Measurements from ENCODE around the gene STPG1. TPM values are rescaled to one million over a fixed set of nuclear protein-coding genes. Genes with fewer than 3 reads are reported as not detected.
A peak's percentile ranks its signal among the peaks of the same experiment; 100 is the strongest.

Gene STPG1
- total RNA-seq, 4 donors from 2014 or later: 1.0 to 11.5 (median 4.0) TPM

- DNase-seq: no peak
- no peaks in the 10 kb centered on the region for H3K4me1 ChIP-seq
- no peaks in the 10 kb centered on the region for H3K27me3 ChIP-seq
- no peaks in the 10 kb centered on the region for H3K9me3 ChIP-seq
- intact Hi-C loops (cut with DNase I; ENCODE audit: low total_unique reads): no loop called here
- H3K4me3 ChIP-seq: no peak overlapping the region
- no peak for TF ChIP-seq POLR2A (IDR thresholded peaks at IDR 0.05)
- no peak for TF ChIP-seq CTCF (IDR thresholded peaks at IDR 0.05)
- H3K36me3 ChIP-seq: no peaks in the 10 kb centered on the region
- no peak overlapping the region for H3K27ac ChIP-seq
These were observed 13.5 kb downstream of the STPG1 start for GRCh38 chr1:24400065-24400464.

- H3K4me1 ChIP-seq: no peaks in the 10 kb centered on the region
- peak overlapping the region; percentile 26 to 33 for H3K27ac ChIP-seq
- H3K36me3 ChIP-seq: no peaks in the 10 kb centered on the region
- no peak for DNase-seq
- no peak overlapping the region for H3K4me3 ChIP-seq
- no peaks in the 10 kb centered on the region for H3K27me3 ChIP-seq
- H3K9me3 ChIP-seq: no peaks in the 10 kb centered on the region
- intact Hi-C loops (cut with DNase I; ENCODE audit: low total_unique reads): loop anchor here (2.0 kb wide), 1 partner anchor 193 kb away; no protein-coding TSS in a partner anchor
- TF ChIP-seq CTCF (IDR thresholded peaks at IDR 0.05): no peak
- TF ChIP-seq POLR2A (IDR thresholded peaks at IDR 0.05): no peak
These were observed 19.7 kb downstream of the STPG1 start for GRCh38 chr1:24393892-24394291.

DNA sequence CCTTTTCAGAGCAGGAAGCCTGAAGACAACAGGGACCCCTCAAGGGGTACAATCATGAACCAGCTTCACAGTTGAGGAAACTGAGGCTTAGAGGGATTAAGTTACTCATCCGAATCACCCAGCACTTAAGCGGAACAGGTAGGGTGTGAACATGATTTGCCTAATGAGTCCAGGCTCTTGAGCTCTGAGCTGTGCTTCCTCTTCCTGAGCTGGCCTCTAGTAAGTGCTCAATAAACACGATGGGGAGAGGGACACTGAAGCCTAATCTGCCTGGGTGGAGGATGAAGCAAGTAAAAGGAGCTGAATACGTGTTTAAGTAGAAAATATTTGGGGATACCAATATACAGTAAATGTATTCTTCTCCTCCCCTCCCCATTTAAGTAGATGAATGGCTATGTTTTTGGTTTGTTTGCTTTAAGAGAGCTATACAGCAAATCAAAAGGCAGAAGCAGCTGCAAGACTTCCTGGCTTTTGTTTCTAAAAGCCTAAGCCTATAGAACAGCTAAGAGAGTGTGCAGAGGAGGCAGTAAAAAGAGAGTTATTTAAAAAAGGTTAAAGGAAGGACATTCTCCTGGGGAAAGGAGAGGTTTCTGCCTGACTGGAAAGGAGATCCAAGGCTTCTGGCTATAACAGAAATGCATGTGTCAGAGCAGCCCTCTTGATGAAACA, 20.5 kb downstream of the STPG1 start:
- intact Hi-C loops (cut with DNase I; ENCODE audit: low total_unique reads): loop anchor here (2.0 kb wide), 1 partner anchor 192 kb away; no protein-coding TSS in a partner anchor
- no peak overlapping the region for H3K4me3 ChIP-seq

GRCh38 chr1:24392604-24392946, 21.0 kb downstream of the STPG1 start:
- Histone ChIP-seq H3K36me3 (no peaks in the 10 kb centered on the region), H3K27me3 (no peaks in the 10 kb centered on the region), H3K9me3 (no peaks in the 10 kb centered on the region), H3K4me3 (no peak overlapping the region), H3K27ac (peak overlapping the region; percentile 86 to 88), H3K4me1 (no peaks in the 10 kb centered on the region)
- DNase-seq: no peak
- TF ChIP-seq POLR2A (IDR thresholded peaks at IDR 0.05) (no peak), CTCF (IDR thresholded peaks at IDR 0.05) (no peak)
- intact Hi-C loops (cut with DNase I; ENCODE audit: low total_unique reads): loop anchor here (2.0 kb wide), 1 partner anchor 192 kb away; no protein-coding TSS in a partner anchor

More for the DNA sequence above, 20.5 kb downstream of the STPG1 start:
- H3K27me3 ChIP-seq: no peaks in the 10 kb centered on the region
- no peak for DNase-seq
- H3K4me1 ChIP-seq: no peaks in the 10 kb centered on the region
- peak overlapping the region; percentile 86 to 88 for H3K27ac ChIP-seq
- TF ChIP-seq POLR2A (IDR thresholded peaks at IDR 0.05) (no peak), CTCF (IDR thresholded peaks at IDR 0.05) (no peak)
- no peaks in the 10 kb centered on the region for H3K9me3 ChIP-seq
- no peaks in the 10 kb centered on the region for H3K36me3 ChIP-seq

GRCh38 chr1:24391882-24392603, 21.5 kb downstream of the STPG1 start:
- H3K27me3 ChIP-seq: no peaks in the 10 kb centered on the region
- peak overlapping the region; percentile 86 to 88 for H3K27ac ChIP-seq
- H3K36me3 ChIP-seq: no peaks in the 10 kb centered on the region
- DNase-seq: peak; percentile 53 to 59
- no peaks in the 10 kb centered on the region for H3K9me3 ChIP-seq
- no peaks in the 10 kb centered on the region for H3K4me1 ChIP-seq
- intact Hi-C loops (cut with DNase I; ENCODE audit: low total_unique reads): loop anchor here (2.0 kb wide), 1 partner anchor 191 kb away; no protein-coding TSS in a partner anchor
- H3K4me3 ChIP-seq: no peak overlapping the region
- TF ChIP-seq POLR2A (IDR thresholded peaks at IDR 0.05): no peak
- TF ChIP-seq CTCF (IDR thresholded peaks at IDR 0.05): peak; percentile 62 to 73 (median 66)
